ENCODE results near the gene PAX1.

DNA sequence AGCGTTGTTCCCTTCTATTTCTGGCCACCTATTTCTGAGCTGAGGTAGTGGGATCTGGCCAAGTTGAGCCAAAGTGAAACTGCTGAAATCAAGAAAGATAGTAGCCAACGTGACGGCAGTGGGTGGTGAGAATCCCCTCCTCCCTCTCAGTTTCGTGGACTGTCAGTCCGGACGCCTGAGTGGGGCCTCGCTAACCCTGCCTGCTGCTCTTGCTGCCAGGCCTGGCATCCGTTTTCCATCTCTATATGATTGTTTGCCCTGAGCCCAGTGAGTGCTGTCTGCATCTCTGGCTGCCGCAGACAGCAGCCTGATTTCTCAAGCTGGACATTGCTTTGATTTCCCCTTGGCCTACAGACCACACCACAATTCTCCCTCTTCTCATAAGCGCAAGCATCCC, 23.5 kb upstream of the PAX1 start:
- no peak for TF ChIP-seq POLR2A (IDR thresholded peaks at IDR 0.05; ENCODE audit: low read length)
- no peak for TF ChIP-seq GATA1 (IDR thresholded peaks at IDR 0.05; ENCODE audit: low read depth, low read length)

Measured in erythroblast (primary cell).